AG20443 (cell line): ENCODE results near the gene GABRP.
"Not testable (repeated sequence)": the region's sequence is repeated elsewhere in the genome, so short reads cannot be mapped to it uniquely, and the experiment has no call there.

Experiments
- DNase-seq: peaks from one replicate; pipeline ENCODE4 v3.0.0; 2012; ENCODE audit warnings: low spot score, mixed read lengths

Gene GABRP

GRCh38 chr5:170783498-170784247 is at the start of gene GABRP:
Gene GABRP (plus strand): TSS chr5:170783725. CDS start chr5:170788616, 4,891 bp downstream.
- DNase-seq, result no peak

- no peak for DNase-seq
These were observed 46.6 kb upstream of the GABRP start for GRCh38 chr5:170736966-170737365.

- no peak for DNase-seq
These were observed 45.9 kb upstream of the GABRP start for GRCh38 chr5:170737591-170737990.

- DNase-seq, result no peak
These were observed 44.7 kb upstream of the GABRP start for GRCh38 chr5:170738840-170739239.

- DNase-seq, result no peak
These were observed 44.1 kb upstream of the GABRP start for GRCh38 chr5:170739446-170739845.

- DNase-seq, result no peak
These were observed 42.8 kb upstream of the GABRP start for GRCh38 chr5:170740551-170741205.

GRCh38 chr5:170741801-170742200 is 41.7 kb upstream of the GABRP start:
- no peak for DNase-seq

- no peak for DNase-seq
These were observed 39.7 kb upstream of the GABRP start for GRCh38 chr5:170743876-170744212.

- DNase-seq, result peak; percentile 62
These were observed 37.9 kb upstream of the GABRP start for GRCh38 chr5:170745481-170746071.

- no peak for DNase-seq
These were observed 37.2 kb upstream of the GABRP start for GRCh38 chr5:170746075-170746960.

GRCh38 chr5:170746961-170747340 is 36.6 kb upstream of the GABRP start:
- DNase-seq, result no peak

- DNase-seq, result no peak
These were observed 36.2 kb upstream of the GABRP start for GRCh38 chr5:170747357-170747756.

GRCh38 chr5:170747851-170748250 is 35.7 kb upstream of the GABRP start:
- no peak for DNase-seq

GRCh38 chr5:170748951-170749471 is 34.5 kb upstream of the GABRP start:
- DNase-seq, result no peak

GRCh38 chr5:170749911-170750431 is 33.6 kb upstream of the GABRP start:
- DNase-seq, result no peak

- no peak for DNase-seq
These were observed 32.7 kb upstream of the GABRP start for GRCh38 chr5:170750791-170751190.

GRCh38 chr5:170751631-170752030 is 31.9 kb upstream of the GABRP start:
- DNase-seq, result no peak

- DNase-seq, result no peak
These were observed 31.0 kb upstream of the GABRP start for GRCh38 chr5:170752257-170753215.

GRCh38 chr5:170753311-170753710 is 30.2 kb upstream of the GABRP start:
- DNase-seq, result no peak

- not testable (repeated sequence) for DNase-seq
These were observed 29.0 kb upstream of the GABRP start for GRCh38 chr5:170754508-170754907.
